GM23338 (cell line): ENCODE results near the gene TENM3.

Source experiments
- EZH2 ChIP-seq: fragments of 200-600 bp; sonication (generic); IDR thresholded peaks from one replicate; pipeline ENCODE4 v1.8.0; 2017; ENCODE audit warnings: antibody characterized with exemption, mild to moderate bottlenecking, low read depth; ENCODE audit not compliant: unreplicated experiment
- EZH2phosphoT487 ChIP-seq: fragments of 200-600 bp; sonication (generic); IDR thresholded peaks from one replicate; pipeline ENCODE4 v1.8.1; 2018; ENCODE audit warnings: antibody characterized with exemption; ENCODE audit not compliant: unreplicated experiment
- POLR2AphosphoS5 ChIP-seq: IDR thresholded peaks from 2 replicates; pipeline ENCODE4 v1.6.1; 2016; ENCODE audit warnings: antibody characterized with exemption, low read depth
- TF ChIP-seq, protein P1 (sequence below), 2 experiments: fragments of 200-600 bp in 1 of 2; sonication (generic) in 1 of 2; conservative IDR thresholded peaks; 2 replicates each; pipeline versions ENCODE4 v1.5.1 to v1.6.1; 2016 to 2017; ENCODE audit warnings: antibody characterized with exemption in 2 of 2, low read depth in 2 of 2, mild to moderate bottlenecking in 2 of 2, moderate library complexity in 1 of 2

DNA sequence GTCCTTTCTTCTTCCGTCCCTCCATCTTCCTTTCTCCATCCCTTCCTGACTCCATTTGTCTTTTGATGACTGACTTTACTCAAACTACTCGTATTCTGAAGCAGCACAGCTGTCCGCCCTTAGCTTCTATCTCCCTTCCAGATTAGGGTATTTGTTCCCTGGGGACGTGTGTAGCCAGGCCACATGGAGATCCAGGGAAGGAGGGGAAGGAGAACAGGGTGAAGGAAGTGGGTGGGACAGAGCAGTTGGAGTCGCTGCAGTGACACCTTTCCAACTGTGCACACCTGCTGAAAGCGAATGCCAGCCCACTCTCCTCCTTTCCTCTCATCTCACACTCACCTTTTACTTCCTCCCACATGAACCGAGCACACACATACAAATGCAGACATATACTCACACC lies 350.2 kb downstream of the TENM3 start:
- TF ChIP-seq, protein P1, sequence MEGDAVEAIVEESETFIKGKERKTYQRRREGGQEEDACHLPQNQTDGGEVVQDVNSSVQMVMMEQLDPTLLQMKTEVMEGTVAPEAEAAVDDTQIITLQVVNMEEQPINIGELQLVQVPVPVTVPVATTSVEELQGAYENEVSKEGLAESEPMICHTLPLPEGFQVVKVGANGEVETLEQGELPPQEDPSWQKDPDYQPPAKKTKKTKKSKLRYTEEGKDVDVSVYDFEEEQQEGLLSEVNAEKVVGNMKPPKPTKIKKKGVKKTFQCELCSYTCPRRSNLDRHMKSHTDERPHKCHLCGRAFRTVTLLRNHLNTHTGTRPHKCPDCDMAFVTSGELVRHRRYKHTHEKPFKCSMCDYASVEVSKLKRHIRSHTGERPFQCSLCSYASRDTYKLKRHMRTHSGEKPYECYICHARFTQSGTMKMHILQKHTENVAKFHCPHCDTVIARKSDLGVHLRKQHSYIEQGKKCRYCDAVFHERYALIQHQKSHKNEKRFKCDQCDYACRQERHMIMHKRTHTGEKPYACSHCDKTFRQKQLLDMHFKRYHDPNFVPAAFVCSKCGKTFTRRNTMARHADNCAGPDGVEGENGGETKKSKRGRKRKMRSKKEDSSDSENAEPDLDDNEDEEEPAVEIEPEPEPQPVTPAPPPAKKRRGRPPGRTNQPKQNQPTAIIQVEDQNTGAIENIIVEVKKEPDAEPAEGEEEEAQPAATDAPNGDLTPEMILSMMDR (conservative IDR thresholded peaks at IDR 0.05; ENCODE audit: low read depth in 2 of 2), result no peak
- no peak for TF ChIP-seq EZH2
- no peak for TF ChIP-seq POLR2AphosphoS5
- TF ChIP-seq EZH2phosphoT487, result no peak
